ENCODE measurements around the gene OGDHL. TPM values are rescaled to one million over a fixed set of nuclear protein-coding genes. Genes with fewer than 3 reads are reported as not detected.

The OGDHL gene
- total and polyA plus RNA-seq, 2 of the 13 experiments (the other 11 are each of a cell fraction or from before 2014, with no cell fraction given), result 3.0 to 9.8 TPM

GRCh38 chr10:49759787-49760551 lies 2.2 kb downstream of the OGDHL start:
- CTCF ChIA-PET (ENCODE audit: low intra/inter-chr PET ratio, low total read pairs), result no interaction called here

More at GRCh38 chr10:49759787-49760551, 2.2 kb downstream of the OGDHL start:
- Histone ChIP-seq H3K4me1 (ENCODE audit: insufficient read depth, low read length) (peaks cover 17% of the 10 kb centered on the region), H3K36me3 (replicated peaks in 1 of 2; ENCODE audit: control insufficient read depth in 1 of 2, insufficient read depth in 2 of 2, low read length in 2 of 2) (no peaks in the 10 kb centered on the region), H4K20me1 (ENCODE audit: insufficient read depth, low read length) (0 out of 2 replicates have a peak, but pooled peaks cover 6% of the 10 kb centered on the region), H3K4me2 (ENCODE audit: low read depth, low read length) (no peak overlapping the region), H2AFZ (ENCODE audit: low read length) (no peak overlapping the region), H3K9ac (ENCODE audit: insufficient read depth, low read depth, low read length) (no peak overlapping the region), H3K27ac (ENCODE audit: extremely low read length, insufficient read depth, low read length) (no peak overlapping the region), H3K9me3 (ENCODE audit: low read length) (no peaks in the 10 kb centered on the region), H3K27me3 (ENCODE audit: control insufficient read depth in 1 of 2, insufficient read depth in 2 of 2, low read length in 2 of 2) (no peaks in the 10 kb centered on the region; a peak in 1 of 5 replicates), H3K4me3 (replicated peaks in 1 of 3; ENCODE audit: insufficient read depth in 1 of 3, low read depth in 2 of 3, low read length in 3 of 3) (no peak overlapping the region), H3K79me2 (ENCODE audit: insufficient read depth, low read length) (no peaks in the 10 kb centered on the region)
- DNase-seq (ENCODE audit: low spot score) (peak; percentile 20), ATAC-seq (peak; percentile 18; the same call in 2 of the 3 replicates), FAIRE-seq (no peak)
- POLR2A ChIA-PET, result no interaction called here
- intact Hi-C loops (cut with micrococcal nuclease; ENCODE audit: unreplicated experiment) (loop anchor here (5.0 kb wide), 1 partner anchor 168 kb away; no protein-coding TSS in a partner anchor), in situ Hi-C loops (cut with HindIII; ENCODE audit: extremely low pct_ligation_motif_present, low pct_unique_long_range_greater_than_20kb) (loop anchor here (10.0 kb wide), 1 partner anchor 165 kb away; no protein-coding TSS in a partner anchor)
- no TSS peak for BruUV-seq (replicated peaks)
- TF ChIP-seq U2AF2 (IDR thresholded peaks at IDR 0.05; ENCODE audit: low read depth, low read length) (no peak), MED13 (CRISPR knock-in tag; IDR thresholded peaks at IDR 0.05) (no peak), ZSCAN25 (CRISPR knock-in tag; IDR thresholded peaks at IDR 0.05) (0 out of 2 replicates have a peak, but pooled peaks have one; percentile 34), CTCF (CRISPR knock-in tag; IDR thresholded peaks at IDR 0.05) (0 out of 2 replicates have a peak, but pooled peaks have one; percentile 7), FOXP4 (CRISPR knock-in tag; IDR thresholded peaks at IDR 0.05) (no peak), HIVEP1 (CRISPR knock-in tag; IDR thresholded peaks at IDR 0.05) (no peak), MXD3 (CRISPR knock-in tag; IDR thresholded peaks at IDR 0.05) (no peak), ZNF101 (CRISPR knock-in tag; IDR thresholded peaks at IDR 0.05; ENCODE audit: borderline replicate concordance, low read depth) (no peak), SUZ12 (IDR thresholded peaks at IDR 0.05; ENCODE audit: low read depth, low read length) (no peak), ZSCAN5A (CRISPR knock-in tag; IDR thresholded peaks at IDR 0.05; ENCODE audit: borderline replicate concordance) (no peak), CC2D1A (CRISPR knock-in tag; IDR thresholded peaks at IDR 0.05) (no peak), FOSL2 (CRISPR knock-in tag; IDR thresholded peaks at IDR 0.05) (no peak)
- WGBS (ENCODE audit: low lambda C conversion rate), result 59% methylated on average over 10 of the region's 10 CpGs
